AG10803 (cell line): ENCODE results near the gene MYO1D.

ENCODE experiments used
- DNase-seq: peaks from one replicate; pipeline ENCODE4 v3.0.0; 2010; ENCODE audit warnings: low read depth
- H3K4me3 ChIP-seq: 2 replicates; pipeline ENCODE4 v1.5.1; 2011; ENCODE audit warnings: mild to moderate bottlenecking, low read length, control low read depth
- TF ChIP-seq, protein P1 (sequence below): conservative IDR thresholded peaks from 2 replicates; pipeline ENCODE4 v1.5.1; 2011; ENCODE audit warnings: mild to moderate bottlenecking, low read length, control low read depth, inconsistent platforms

The MYO1D gene

DNA sequence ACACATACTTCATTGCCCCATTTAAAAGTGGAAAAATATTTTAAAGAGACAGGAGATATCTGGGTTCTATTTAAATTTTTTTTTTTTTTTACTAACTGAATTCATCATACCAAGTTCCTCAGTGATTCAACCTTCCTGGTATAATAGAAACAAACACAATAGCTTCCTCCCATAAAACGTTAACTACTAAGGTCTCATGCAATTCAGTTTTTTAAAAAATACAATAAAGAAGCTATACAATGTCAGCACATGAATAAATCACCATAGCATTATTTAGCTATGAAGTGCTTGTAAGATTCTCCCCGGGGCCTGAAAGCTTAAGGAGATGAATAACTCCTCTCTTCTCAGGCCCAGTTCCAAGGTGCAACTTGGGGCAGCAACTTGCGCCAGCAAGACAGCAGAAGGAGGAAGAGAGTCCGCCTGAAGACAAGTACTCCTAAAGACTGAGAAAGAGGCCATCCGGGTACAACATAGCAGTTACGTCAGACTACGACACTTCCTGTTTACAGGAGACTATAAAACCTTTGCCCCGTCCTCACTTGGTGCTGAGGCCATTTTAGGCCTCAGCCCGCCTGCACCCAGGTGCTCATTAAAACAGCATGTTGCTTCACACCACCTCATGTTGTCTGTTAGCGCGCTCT is 81.5 kb downstream of the MYO1D start:
- TF ChIP-seq, protein P1, sequence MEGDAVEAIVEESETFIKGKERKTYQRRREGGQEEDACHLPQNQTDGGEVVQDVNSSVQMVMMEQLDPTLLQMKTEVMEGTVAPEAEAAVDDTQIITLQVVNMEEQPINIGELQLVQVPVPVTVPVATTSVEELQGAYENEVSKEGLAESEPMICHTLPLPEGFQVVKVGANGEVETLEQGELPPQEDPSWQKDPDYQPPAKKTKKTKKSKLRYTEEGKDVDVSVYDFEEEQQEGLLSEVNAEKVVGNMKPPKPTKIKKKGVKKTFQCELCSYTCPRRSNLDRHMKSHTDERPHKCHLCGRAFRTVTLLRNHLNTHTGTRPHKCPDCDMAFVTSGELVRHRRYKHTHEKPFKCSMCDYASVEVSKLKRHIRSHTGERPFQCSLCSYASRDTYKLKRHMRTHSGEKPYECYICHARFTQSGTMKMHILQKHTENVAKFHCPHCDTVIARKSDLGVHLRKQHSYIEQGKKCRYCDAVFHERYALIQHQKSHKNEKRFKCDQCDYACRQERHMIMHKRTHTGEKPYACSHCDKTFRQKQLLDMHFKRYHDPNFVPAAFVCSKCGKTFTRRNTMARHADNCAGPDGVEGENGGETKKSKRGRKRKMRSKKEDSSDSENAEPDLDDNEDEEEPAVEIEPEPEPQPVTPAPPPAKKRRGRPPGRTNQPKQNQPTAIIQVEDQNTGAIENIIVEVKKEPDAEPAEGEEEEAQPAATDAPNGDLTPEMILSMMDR, result no peak
- H3K4me3 ChIP-seq, result no peak overlapping the region
- DNase-seq, result no peak

GRCh38 chr17:32794533-32795246 is 82.2 kb downstream of the MYO1D start:
- TF ChIP-seq, protein P1, result no peak
- no peak for DNase-seq
- H3K4me3 ChIP-seq, result no peak overlapping the region

GRCh38 chr17:32793841-32794240 is 83.1 kb downstream of the MYO1D start:
- no peak overlapping the region for H3K4me3 ChIP-seq
- no peak for DNase-seq
- TF ChIP-seq, protein P1, result no peak

DNA sequence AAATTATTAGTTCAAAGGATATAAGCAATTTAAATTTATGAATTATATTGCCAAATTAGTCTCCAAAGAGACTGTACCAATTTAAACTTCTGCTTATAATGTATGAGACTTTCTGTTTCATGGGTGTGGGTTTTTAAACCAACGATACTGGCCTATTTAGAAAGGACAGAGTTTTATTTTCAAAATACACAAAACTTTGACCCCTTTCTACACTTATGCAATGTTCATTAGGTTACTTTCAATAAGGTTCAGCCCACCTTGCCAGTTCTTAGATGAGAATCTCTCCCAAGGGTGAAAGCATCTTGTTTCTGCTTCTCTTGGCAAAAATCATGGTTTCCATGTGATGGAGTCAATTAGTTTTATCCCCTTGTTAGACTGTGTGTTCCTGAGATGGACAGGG is 84.7 kb downstream of the MYO1D start:
- no peak for DNase-seq
- TF ChIP-seq, protein P1, result no peak
- no peak overlapping the region for H3K4me3 ChIP-seq

- DNase-seq, result no peak
- TF ChIP-seq, protein P1, result no peak
- H3K4me3 ChIP-seq, result no peak overlapping the region
Measured at GRCh38 chr17:32786169-32786568, 90.8 kb downstream of the MYO1D start.

GRCh38 chr17:32784113-32784512 is 92.8 kb downstream of the MYO1D start:
- H3K4me3 ChIP-seq, result no peak overlapping the region
- DNase-seq, result no peak
- TF ChIP-seq, protein P1, result no peak

DNA sequence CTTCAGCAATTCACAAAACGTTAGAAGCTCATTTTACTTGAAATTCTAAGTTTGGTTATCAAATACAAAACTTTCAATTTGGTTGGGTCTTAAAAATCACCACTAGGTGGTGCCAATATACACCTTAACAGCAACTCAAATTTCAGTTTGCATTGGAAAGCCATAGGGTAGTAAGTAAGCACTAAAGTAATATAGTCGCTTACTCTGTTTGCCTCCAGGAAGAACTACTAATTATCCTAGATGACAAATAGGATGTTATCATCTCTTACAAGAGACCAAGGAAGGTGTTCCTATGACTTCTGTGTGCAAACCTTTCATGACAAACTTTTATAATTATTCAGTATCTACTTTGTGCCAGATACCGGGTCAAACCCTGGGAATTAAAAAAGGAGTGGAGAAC is 93.3 kb downstream of the MYO1D start:
- TF ChIP-seq, protein P1, result peak; percentile 76
- DNase-seq, result peak; percentile 76
- no peak overlapping the region for H3K4me3 ChIP-seq
